CD4-positive, alpha-beta memory T cell (primary cell): Measurements from ENCODE around the gene KCNJ15. TPM values are rescaled to one million over a fixed set of nuclear protein-coding genes. Genes with fewer than 3 reads are reported as not detected.

ENCODE experiments used
- CTCF ChIA-PET: fragments of 350-600 bp; sonication (Branson Sonifier 250); formaldehyde crosslinking; loops from one replicate; lab custom pipeline; 2021; ENCODE audit warnings: inconsistent platforms; ENCODE audit not compliant: partially characterized antibody; lab: Charles Lee
- POLR2A ChIA-PET: fragments of 350-600 bp; sonication (Branson Sonifier 250); formaldehyde crosslinking; loops from one replicate; lab custom pipeline; 2021; ENCODE audit not compliant: partially characterized antibody; lab: Charles Lee
- DNase-seq, 5 donors: peaks; one replicate each; pipeline versions ENCODE4 v3.0.0 to v3.0.0-alpha.2; 2020 to 2022; ENCODE audit warnings: mixed read lengths in 1 of 5
- H3K27ac ChIP-seq: one replicate; pipeline ENCODE4 v1.7.0; 2013; ENCODE audit warnings: low read depth, low read length
- H3K27me3 ChIP-seq: 2 replicates; pipeline ENCODE4 v1.7.0; 2013; ENCODE audit warnings: mild to moderate bottlenecking, low read length, moderate library complexity; ENCODE audit not compliant: insufficient read depth
- H3K36me3 ChIP-seq: 2 replicates; pipeline ENCODE4 v1.7.0; 2013; ENCODE audit warnings: mild to moderate bottlenecking, low read length, moderate library complexity; ENCODE audit not compliant: insufficient read depth
- H3K4me1 ChIP-seq: 2 replicates; pipeline ENCODE4 v1.7.0; 2013; ENCODE audit warnings: mild to moderate bottlenecking, low read length, moderate library complexity; ENCODE audit not compliant: insufficient read depth
- H3K4me3 ChIP-seq, 2 donors: one replicate each; pipeline ENCODE4 v1.7.0; 2013; ENCODE audit warnings: low read length in 2 of 2, mild to moderate bottlenecking in 1 of 2
- H3K9me3 ChIP-seq, 2 donors: one replicate each; pipeline ENCODE4 v1.7.0; 2013; ENCODE audit warnings: low read length in 2 of 2, control low read depth in 1 of 2; ENCODE audit not compliant: control insufficient read depth in 1 of 2
- H3K27ac Mint-ChIP-seq, 7 donors: one replicate each; pipeline ENCODE4 v1.8.0; 2020 to 2021; ENCODE audit warnings: mixed read lengths in 7 of 7, mild to moderate bottlenecking in 6 of 7, inconsistent platforms in 3 of 7, moderate library complexity in 3 of 7
- H3K27me3 Mint-ChIP-seq, 2 donors: one replicate each; pipeline ENCODE4 v1.8.0; 2020 to 2021; ENCODE audit warnings: mixed read lengths in 2 of 2
- H3K36me3 Mint-ChIP-seq, 2 donors: one replicate each; pipeline ENCODE4 v1.8.0; 2020 to 2021; ENCODE audit warnings: mixed read lengths in 2 of 2, inconsistent platforms in 1 of 2, mild to moderate bottlenecking in 1 of 2
- H3K4me1 Mint-ChIP-seq, 4 donors: one replicate each; pipeline ENCODE4 v1.8.0; 2020 to 2021; ENCODE audit warnings: mixed read lengths in 4 of 4, mild to moderate bottlenecking in 1 of 4
- H3K4me3 Mint-ChIP-seq, 8 donors: one replicate each; pipeline ENCODE4 v1.8.0; 2020 to 2021; ENCODE audit warnings: mixed read lengths in 8 of 8, mild to moderate bottlenecking in 7 of 8, moderate library complexity in 6 of 8, inconsistent platforms in 3 of 8
- H3K9me3 Mint-ChIP-seq, 8 donors: one replicate each; pipeline ENCODE4 v1.8.0; 2020 to 2021; ENCODE audit warnings: mixed read lengths in 8 of 8, mild to moderate bottlenecking in 5 of 8, inconsistent platforms in 3 of 8, moderate library complexity in 1 of 8
- intact Hi-C: fragments of 100-400 bp; cut with micrococcal nuclease; formaldehyde crosslinking; loops from one replicate; pipeline ENCODE4 v1.15.1; 2023
- polyA plus RNA-seq, 2 donors: library from polyadenylated mRNA; unstranded; fragments of 300-500 nt; fragmentation: Illumina TruSeq; gene quantifications; one replicate each; pipeline ENCODE4 v1.2.3, GENCODE V29; 2021
- total RNA-seq, 2 experiments: library from RNA; stranded (reverse); gene quantifications; one replicate each; pipeline ENCODE4 v1.2.3, GENCODE V29; 2021

The KCNJ15 gene
- total RNA-seq (1 to 10 TPM in 1 of 2 experiments, under 1 TPM in 1; 0.17 to 1.1 TPM), polyA plus RNA-seq (under 1 TPM; 0.47 to 0.55 TPM)

GRCh38 chr21:38256599-38257302 is at the start of gene KCNJ15:
TSS of gene KCNJ15 (plus strand) at chr21:38256991. CDS start at chr21:38299262, 42,271 bp downstream.
- POLR2A ChIA-PET, result no interaction called here
- intact Hi-C loops, result no loop called here
- Mint-ChIP-seq H3K4me3 (no peak within 1 kb of the TSS), H3K36me3 (no peaks in the 10 kb centered on the region), H3K4me1 (peaks cover 0 to 1% (median 0%) of the 10 kb centered on the region in 4 donors), H3K27me3 (peaks cover 2 to 3% of the 10 kb centered on the region in 2 donors), H3K9me3 (no peaks in the 10 kb centered on the region), H3K27ac (peak within 1 kb of the TSS in 1 of 7 donors; percentile 30)
- no peaks in the 10 kb centered on the region for H3K27me3 ChIP-seq
- CTCF ChIA-PET, result no interaction called here
- no peak for DNase-seq
- H3K4me1 ChIP-seq, result no peaks in the 10 kb centered on the region
- H3K27ac ChIP-seq, result no peak within 1 kb of the TSS
- H3K4me3 ChIP-seq, result no peak within 1 kb of the TSS
- H3K9me3 ChIP-seq, result no peaks in the 10 kb centered on the region
- H3K36me3 ChIP-seq, result no peaks in the 10 kb centered on the region

GRCh38 chr21:38208118-38208517 is 48.7 kb upstream of the KCNJ15 start:
- Mint-ChIP-seq H3K27ac (no peak overlapping the region), H3K27me3 (peaks cover 13 to 15% of the 10 kb centered on the region in 2 donors), H3K4me3 (no peak overlapping the region), H3K36me3 (no peaks in the 10 kb centered on the region), H3K9me3 (peaks cover 0 to 3% (median 0%) of the 10 kb centered on the region in 8 donors), H3K4me1 (peaks cover 0 to 3% (median 1%) of the 10 kb centered on the region in 4 donors)
- Histone ChIP-seq H3K9me3 (no peaks in the 10 kb centered on the region), H3K27ac (no peak overlapping the region), H3K27me3 (no peaks in the 10 kb centered on the region), H3K36me3 (no peaks in the 10 kb centered on the region), H3K4me3 (no peak overlapping the region), H3K4me1 (no peaks in the 10 kb centered on the region)
- ChIA-PET CTCF (interaction anchor here (1.6 to 7.1 kb wide), 2 partner anchors 10 to 144 kb away, joined by 3 to 40 read pairs; no protein-coding TSS in a partner anchor), POLR2A (no interaction called here)
- intact Hi-C loops, result no loop called here
- no peak for DNase-seq

- peaks cover 13 to 15% of the 10 kb centered on the region in 2 donors for H3K27me3 Mint-ChIP-seq
- Histone ChIP-seq H3K4me1 (no peaks in the 10 kb centered on the region), H3K27ac (no peak overlapping the region), H3K4me3 (no peak overlapping the region), H3K9me3 (no peaks in the 10 kb centered on the region), H3K27me3 (no peaks in the 10 kb centered on the region), H3K36me3 (no peaks in the 10 kb centered on the region)
- peaks cover 0 to 3% (median 1%) of the 10 kb centered on the region in 4 donors for H3K4me1 Mint-ChIP-seq
- H3K27ac Mint-ChIP-seq, result no peak overlapping the region
- no peak overlapping the region for H3K4me3 Mint-ChIP-seq
- DNase-seq, result no peak
- H3K9me3 Mint-ChIP-seq, result peaks cover 0 to 2% (median 0%) of the 10 kb centered on the region in 8 donors
- CTCF ChIA-PET, result no interaction called here
- POLR2A ChIA-PET, result no interaction called here
- no peaks in the 10 kb centered on the region for H3K36me3 Mint-ChIP-seq
- intact Hi-C loops, result no loop called here
Observed at GRCh38 chr21:38211321-38211720, 45.5 kb upstream of the KCNJ15 start.

GRCh38 chr21:38212706-38213105 is 44.1 kb upstream of the KCNJ15 start:
- Mint-ChIP-seq H3K9me3 (peaks cover 0 to 2% (median 0%) of the 10 kb centered on the region in 8 donors), H3K36me3 (no peaks in the 10 kb centered on the region), H3K4me1 (peaks cover 0 to 3% (median 1%) of the 10 kb centered on the region in 4 donors), H3K4me3 (no peak overlapping the region), H3K27ac (peak overlapping the region in 1 of 7 donors; percentile 6), H3K27me3 (peaks cover 11 to 13% of the 10 kb centered on the region in 2 donors)
- ChIA-PET POLR2A (no interaction called here), CTCF (interaction anchor here (0.9 to 1.3 kb wide), 2 partner anchors 139 to 144 kb away, joined by 3 read pairs; no protein-coding TSS in a partner anchor)
- no peaks in the 10 kb centered on the region for H3K36me3 ChIP-seq
- DNase-seq, result no peak
- no peaks in the 10 kb centered on the region for H3K27me3 ChIP-seq
- intact Hi-C loops, result no loop called here
- no peaks in the 10 kb centered on the region for H3K9me3 ChIP-seq
- H3K4me1 ChIP-seq, result no peaks in the 10 kb centered on the region
- H3K27ac ChIP-seq, result no peak overlapping the region
- H3K4me3 ChIP-seq, result no peak overlapping the region

GRCh38 chr21:38219049-38219628 is 37.7 kb upstream of the KCNJ15 start:
- Histone ChIP-seq H3K27me3 (no peaks in the 10 kb centered on the region), H3K4me1 (no peaks in the 10 kb centered on the region), H3K4me3 (no peak overlapping the region), H3K36me3 (no peaks in the 10 kb centered on the region), H3K27ac (no peak overlapping the region), H3K9me3 (no peaks in the 10 kb centered on the region)
- Mint-ChIP-seq H3K27me3 (no peaks in the 10 kb centered on the region), H3K4me1 (peaks cover 0 to 5% (median 2%) of the 10 kb centered on the region in 4 donors), H3K36me3 (peaks cover 0 to 1% of the 10 kb centered on the region in 2 donors), H3K27ac (peak overlapping the region in 3 of 7 donors; percentile 36 to 75 (median 51)), H3K9me3 (peaks cover 0 to 31% (median 16%) of the 10 kb centered on the region in 8 donors), H3K4me3 (no peak overlapping the region)
- ChIA-PET CTCF (interaction anchor here (0.6 to 5.5 kb wide), 16 partner anchors 11 to 136 kb away, joined by 3 to 137 read pairs (median 6); no protein-coding TSS in a partner anchor), POLR2A (no interaction called here)
- DNase-seq, result peak; percentile 24 to 54 (median 44)
- intact Hi-C loops, result loop anchor here (1.0 to 5.0 kb wide), 5 partner anchors 60 to 918 kb away; no protein-coding TSS in a partner anchor

- H3K36me3 Mint-ChIP-seq, result peaks cover 0 to 1% of the 10 kb centered on the region in 2 donors
- no peak overlapping the region for H3K4me3 ChIP-seq
- no peak overlapping the region for H3K4me3 Mint-ChIP-seq
- H3K9me3 ChIP-seq, result no peaks in the 10 kb centered on the region
- ChIA-PET CTCF (interaction anchor here (1.4 to 5.5 kb wide), 9 partner anchors 13 to 135 kb away, joined by 5 to 137 read pairs (median 7); no protein-coding TSS in a partner anchor), POLR2A (no interaction called here)
- H3K4me1 Mint-ChIP-seq, result peaks cover 0 to 5% (median 2%) of the 10 kb centered on the region in 4 donors
- no peaks in the 10 kb centered on the region for H3K27me3 Mint-ChIP-seq
- no peak overlapping the region for H3K27ac ChIP-seq
- H3K27ac Mint-ChIP-seq, result no peak overlapping the region
- no peaks in the 10 kb centered on the region for H3K4me1 ChIP-seq
- no peaks in the 10 kb centered on the region for H3K36me3 ChIP-seq
- intact Hi-C loops, result no loop called here
- H3K9me3 Mint-ChIP-seq, result peaks cover 0 to 42% (median 26%) of the 10 kb centered on the region in 8 donors
- no peak for DNase-seq
- no peaks in the 10 kb centered on the region for H3K27me3 ChIP-seq
Observed at GRCh38 chr21:38220270-38220737, 36.5 kb upstream of the KCNJ15 start.

DNA sequence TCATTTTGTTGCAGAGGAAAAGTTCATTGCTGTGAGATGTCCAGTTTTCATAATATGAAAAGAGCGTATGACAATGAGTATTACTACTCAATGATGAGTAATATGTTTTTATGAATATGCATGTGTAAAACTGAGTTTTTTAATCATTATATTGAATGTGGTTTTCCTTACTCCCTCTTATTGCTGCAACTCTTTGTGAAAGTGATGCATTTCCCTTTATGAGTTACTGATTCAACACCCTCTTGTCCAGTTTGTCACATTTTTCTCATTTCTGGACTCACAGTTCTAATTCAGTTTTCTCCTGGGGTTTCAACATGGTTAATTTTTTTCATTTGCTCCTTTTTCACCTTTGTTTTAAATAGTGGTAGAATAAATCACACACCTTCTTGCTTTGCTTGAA is 35.2 kb upstream of the KCNJ15 start:
- Histone ChIP-seq H3K9me3 (no peaks in the 10 kb centered on the region), H3K27ac (no peak overlapping the region), H3K4me3 (no peak overlapping the region), H3K36me3 (no peaks in the 10 kb centered on the region), H3K4me1 (no peaks in the 10 kb centered on the region), H3K27me3 (no peaks in the 10 kb centered on the region)
- POLR2A ChIA-PET, result no interaction called here
- CTCF ChIA-PET, result interaction anchor here (5.5 kb wide), 1 partner anchor 133 kb away, joined by 137 read pairs; no protein-coding TSS in a partner anchor
- Mint-ChIP-seq H3K4me3 (no peak overlapping the region), H3K27ac (no peak overlapping the region), H3K36me3 (peaks cover 0 to 1% of the 10 kb centered on the region in 2 donors), H3K4me1 (peaks cover 0 to 5% (median 2%) of the 10 kb centered on the region in 4 donors), H3K27me3 (no peaks in the 10 kb centered on the region), H3K9me3 (peaks cover 0 to 54% (median 34%) of the 10 kb centered on the region in 8 donors)
- no peak for DNase-seq
- intact Hi-C loops, result no loop called here
